AG04450 (cell line): Measurements from ENCODE around the gene SRPK2. TPM values are rescaled to one million over a fixed set of nuclear protein-coding genes. Genes with fewer than 3 reads are reported as not detected.

ENCODE experiments used
- CTCF ChIA-PET: fragments of 300-600, 350-600 bp; formaldehyde crosslinking; extraction: SDS; loops from one replicate; lab custom pipeline; 2022; ENCODE audit warnings: antibody characterized with exemption, inconsistent platforms; lab: Charles Lee
- POLR2A ChIA-PET: fragments of 350-600 bp; formaldehyde crosslinking; extraction: SDS; loops from one replicate; lab custom pipeline; 2021; ENCODE audit warnings: antibody characterized with exemption, inconsistent platforms; lab: Yijun Ruan, JAX
- DNase-seq: peaks from one replicate; pipeline ENCODE4 v3.0.0-alpha.2; 2011; ENCODE audit warnings: low read depth, low spot score
- H3K27ac ChIP-seq: one replicate; pipeline ENCODE4 v1.5.1; 2012; ENCODE audit warnings: low read depth, low read length, control low read depth
- H3K27me3 ChIP-seq: one replicate; pipeline ENCODE4 v1.6.0; 2012; ENCODE audit warnings: low read length; ENCODE audit not compliant: control insufficient read depth, insufficient read depth
- H3K4me3 ChIP-seq: 2 replicates; pipeline ENCODE4 v1.5.1; 2011; ENCODE audit warnings: mild to moderate bottlenecking, low read depth, low read length, control low read depth
- H3K9me3 ChIP-seq: 2 replicates; pipeline ENCODE4 v1.5.1; 2012; ENCODE audit warnings: low read length; ENCODE audit not compliant: control insufficient read depth, insufficient read depth
- polyA plus RNA-seq: library from polyadenylated mRNA; depleted of rRNA; stranded (reverse); fragments of >200 nt; gene quantifications from 2 replicates; pipeline ENCODE4 v1.2.3, GENCODE V29; 2011
- TF ChIP-seq, protein P1 (sequence below): IDR thresholded peaks from 2 replicates; pipeline ENCODE4 v1.5.1; 2011; ENCODE audit warnings: low read depth, low read length, control low read depth, inconsistent platforms

Gene SRPK2
- polyA plus RNA-seq, 1 experiment, result 22.4 TPM

- DNase-seq, result no peak
- H3K27ac ChIP-seq, result no peak overlapping the region
- no peak overlapping the region for H3K4me3 ChIP-seq
- TF ChIP-seq, protein P1, sequence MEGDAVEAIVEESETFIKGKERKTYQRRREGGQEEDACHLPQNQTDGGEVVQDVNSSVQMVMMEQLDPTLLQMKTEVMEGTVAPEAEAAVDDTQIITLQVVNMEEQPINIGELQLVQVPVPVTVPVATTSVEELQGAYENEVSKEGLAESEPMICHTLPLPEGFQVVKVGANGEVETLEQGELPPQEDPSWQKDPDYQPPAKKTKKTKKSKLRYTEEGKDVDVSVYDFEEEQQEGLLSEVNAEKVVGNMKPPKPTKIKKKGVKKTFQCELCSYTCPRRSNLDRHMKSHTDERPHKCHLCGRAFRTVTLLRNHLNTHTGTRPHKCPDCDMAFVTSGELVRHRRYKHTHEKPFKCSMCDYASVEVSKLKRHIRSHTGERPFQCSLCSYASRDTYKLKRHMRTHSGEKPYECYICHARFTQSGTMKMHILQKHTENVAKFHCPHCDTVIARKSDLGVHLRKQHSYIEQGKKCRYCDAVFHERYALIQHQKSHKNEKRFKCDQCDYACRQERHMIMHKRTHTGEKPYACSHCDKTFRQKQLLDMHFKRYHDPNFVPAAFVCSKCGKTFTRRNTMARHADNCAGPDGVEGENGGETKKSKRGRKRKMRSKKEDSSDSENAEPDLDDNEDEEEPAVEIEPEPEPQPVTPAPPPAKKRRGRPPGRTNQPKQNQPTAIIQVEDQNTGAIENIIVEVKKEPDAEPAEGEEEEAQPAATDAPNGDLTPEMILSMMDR, result no peak
- no peaks in the 10 kb centered on the region for H3K9me3 ChIP-seq
- CTCF ChIA-PET, result interaction anchor here (1.4 kb wide), 1 partner anchor 13 kb away, joined by 4 read pairs; no protein-coding TSS in a partner anchor
- POLR2A ChIA-PET, result no interaction called here
- H3K27me3 ChIP-seq, result no peaks in the 10 kb centered on the region
Observed at GRCh38 chr7:105154084-105154483, 234.6 kb downstream of the SRPK2 start.

GRCh38 chr7:105153531-105153930, 235.2 kb downstream of the SRPK2 start:
- POLR2A ChIA-PET, result no interaction called here
- CTCF ChIA-PET, result interaction anchor here (1.4 kb wide), 1 partner anchor 12 kb away, joined by 4 read pairs; no protein-coding TSS in a partner anchor

GRCh38 chr7:105151152-105151551, 237.6 kb downstream of the SRPK2 start:
- Histone ChIP-seq H3K27me3 (no peaks in the 10 kb centered on the region), H3K9me3 (no peaks in the 10 kb centered on the region), H3K27ac (no peak overlapping the region), H3K4me3 (no peak overlapping the region)
- no peak for DNase-seq
- ChIA-PET CTCF (interaction anchor here (1.2 kb wide), 1 partner anchor 10 kb away, joined by 3 read pairs; no protein-coding TSS in a partner anchor), POLR2A (no interaction called here)
- TF ChIP-seq, protein P1, result no peak

More at GRCh38 chr7:105153531-105153930, 235.2 kb downstream of the SRPK2 start:
- Histone ChIP-seq H3K27me3 (no peaks in the 10 kb centered on the region), H3K27ac (no peak overlapping the region), H3K4me3 (no peak overlapping the region), H3K9me3 (no peaks in the 10 kb centered on the region)
- DNase-seq, result no peak
- TF ChIP-seq, protein P1, result no peak

GRCh38 chr7:105149827-105150226, 238.9 kb downstream of the SRPK2 start:
- Histone ChIP-seq H3K27ac (no peak overlapping the region), H3K4me3 (no peak overlapping the region), H3K9me3 (no peaks in the 10 kb centered on the region), H3K27me3 (no peaks in the 10 kb centered on the region)
- TF ChIP-seq, protein P1, result no peak
- DNase-seq, result no peak
- ChIA-PET POLR2A (no interaction called here), CTCF (no interaction called here)

GRCh38 chr7:105141068-105141467, 247.7 kb downstream of the SRPK2 start:
- POLR2A ChIA-PET, result no interaction called here

More at GRCh38 chr7:105141068-105141467, 247.7 kb downstream of the SRPK2 start:
- DNase-seq, result peak; percentile 65
- TF ChIP-seq, protein P1, result peak; percentile 71
- Histone ChIP-seq H3K27ac (no peak overlapping the region), H3K27me3 (no peaks in the 10 kb centered on the region), H3K4me3 (no peak overlapping the region), H3K9me3 (no peaks in the 10 kb centered on the region)
- CTCF ChIA-PET, result interaction anchor here (0.6 to 1.7 kb wide), 18 partner anchors 10 to 449 kb away, joined by 3 to 8 read pairs (median 3); partner anchors contain the start of gene RINT1
